NCI-H226 (cell line): ENCODE results near the gene CELSR2.
A peak's percentile ranks its signal among the peaks of the same experiment; 100 is the strongest.
"Not testable (repeated sequence)": the region's sequence is repeated elsewhere in the genome, so short reads cannot be mapped to it uniquely, and the experiment has no call there.

Source experiments
- DNase-seq: peaks from one replicate; pipeline ENCODE4 v3.0.0-alpha.2; 2015

The CELSR2 gene, protein sequence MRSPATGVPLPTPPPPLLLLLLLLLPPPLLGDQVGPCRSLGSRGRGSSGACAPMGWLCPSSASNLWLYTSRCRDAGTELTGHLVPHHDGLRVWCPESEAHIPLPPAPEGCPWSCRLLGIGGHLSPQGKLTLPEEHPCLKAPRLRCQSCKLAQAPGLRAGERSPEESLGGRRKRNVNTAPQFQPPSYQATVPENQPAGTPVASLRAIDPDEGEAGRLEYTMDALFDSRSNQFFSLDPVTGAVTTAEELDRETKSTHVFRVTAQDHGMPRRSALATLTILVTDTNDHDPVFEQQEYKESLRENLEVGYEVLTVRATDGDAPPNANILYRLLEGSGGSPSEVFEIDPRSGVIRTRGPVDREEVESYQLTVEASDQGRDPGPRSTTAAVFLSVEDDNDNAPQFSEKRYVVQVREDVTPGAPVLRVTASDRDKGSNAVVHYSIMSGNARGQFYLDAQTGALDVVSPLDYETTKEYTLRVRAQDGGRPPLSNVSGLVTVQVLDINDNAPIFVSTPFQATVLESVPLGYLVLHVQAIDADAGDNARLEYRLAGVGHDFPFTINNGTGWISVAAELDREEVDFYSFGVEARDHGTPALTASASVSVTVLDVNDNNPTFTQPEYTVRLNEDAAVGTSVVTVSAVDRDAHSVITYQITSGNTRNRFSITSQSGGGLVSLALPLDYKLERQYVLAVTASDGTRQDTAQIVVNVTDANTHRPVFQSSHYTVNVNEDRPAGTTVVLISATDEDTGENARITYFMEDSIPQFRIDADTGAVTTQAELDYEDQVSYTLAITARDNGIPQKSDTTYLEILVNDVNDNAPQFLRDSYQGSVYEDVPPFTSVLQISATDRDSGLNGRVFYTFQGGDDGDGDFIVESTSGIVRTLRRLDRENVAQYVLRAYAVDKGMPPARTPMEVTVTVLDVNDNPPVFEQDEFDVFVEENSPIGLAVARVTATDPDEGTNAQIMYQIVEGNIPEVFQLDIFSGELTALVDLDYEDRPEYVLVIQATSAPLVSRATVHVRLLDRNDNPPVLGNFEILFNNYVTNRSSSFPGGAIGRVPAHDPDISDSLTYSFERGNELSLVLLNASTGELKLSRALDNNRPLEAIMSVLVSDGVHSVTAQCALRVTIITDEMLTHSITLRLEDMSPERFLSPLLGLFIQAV (N-terminal part only)

DNA sequence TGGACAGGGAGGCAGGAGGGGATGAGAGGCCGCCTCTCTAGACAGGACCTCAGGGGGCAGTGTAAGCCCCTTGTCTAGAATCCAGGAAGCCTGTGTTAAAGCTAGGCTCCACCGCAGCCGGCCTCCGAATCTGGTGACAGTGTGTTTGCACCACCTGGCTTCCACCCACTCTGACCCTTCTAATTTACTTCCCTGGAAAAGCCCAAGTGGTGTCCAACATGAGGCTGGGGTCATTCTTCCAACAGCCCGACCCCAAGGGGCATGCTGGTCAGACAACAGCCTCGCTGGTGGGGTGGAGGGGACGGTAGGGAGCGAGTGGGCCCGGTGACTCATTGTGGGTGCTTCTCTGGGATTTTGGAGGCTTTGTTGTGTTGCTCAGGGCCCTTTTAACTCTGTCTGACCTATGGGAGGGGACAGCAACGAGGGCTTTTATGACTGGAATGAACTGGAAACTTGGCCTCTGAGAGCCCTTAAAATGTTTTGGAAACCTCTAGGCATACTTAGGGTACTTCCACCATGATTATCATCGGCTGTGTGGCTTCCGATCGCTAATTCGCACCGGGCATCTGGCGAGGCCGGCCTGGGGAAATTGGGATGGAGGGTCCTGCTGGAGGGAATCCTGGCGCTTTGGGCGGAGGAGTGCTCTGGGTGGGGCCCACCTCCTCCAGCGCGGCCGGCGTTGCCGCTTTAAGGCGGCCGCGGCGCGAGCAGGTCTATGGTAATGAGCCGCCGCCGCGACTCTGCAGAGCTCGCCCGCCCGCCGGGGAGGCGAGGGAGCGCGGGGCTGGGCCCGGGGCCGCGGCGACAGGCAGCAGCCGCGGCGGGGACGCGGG, at the start of gene CELSR2:
Gene CELSR2, plus strand, starts transcription at position 743 of the 833 bp plus-strand sequence. CDS start 541 bp downstream, outside the sequence.
- DNase-seq, result peak; percentile 65

DNA sequence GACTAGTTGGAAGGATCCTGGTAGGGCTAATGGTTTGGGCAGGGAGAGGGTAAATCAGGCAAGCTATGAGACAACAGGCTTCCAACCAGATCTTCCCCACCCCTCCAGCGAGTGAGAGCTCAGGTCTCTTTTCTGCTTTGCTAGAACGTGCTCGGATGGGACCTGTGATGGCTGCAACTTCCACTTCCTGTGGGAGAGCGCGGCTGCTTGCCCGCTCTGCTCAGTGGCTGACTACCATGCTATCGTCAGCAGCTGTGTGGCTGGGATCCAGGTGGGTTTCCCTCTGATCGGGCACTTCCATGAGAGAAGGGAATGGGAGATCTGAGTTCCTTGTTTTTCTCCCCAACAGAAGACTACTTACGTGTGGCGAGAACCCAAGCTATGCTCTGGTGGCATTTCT, 49.6 kb upstream of the CELSR2 start:
- no peak for DNase-seq

GRCh38 chr1:109201123-109201703, 48.1 kb upstream of the CELSR2 start:
- DNase-seq, result peak; percentile 51

- no peak for DNase-seq
These were observed 44.9 kb upstream of the CELSR2 start for GRCh38 chr1:109204484-109204883.

GRCh38 chr1:109206339-109206738, 43.0 kb upstream of the CELSR2 start:
- DNase-seq, result no peak

DNA sequence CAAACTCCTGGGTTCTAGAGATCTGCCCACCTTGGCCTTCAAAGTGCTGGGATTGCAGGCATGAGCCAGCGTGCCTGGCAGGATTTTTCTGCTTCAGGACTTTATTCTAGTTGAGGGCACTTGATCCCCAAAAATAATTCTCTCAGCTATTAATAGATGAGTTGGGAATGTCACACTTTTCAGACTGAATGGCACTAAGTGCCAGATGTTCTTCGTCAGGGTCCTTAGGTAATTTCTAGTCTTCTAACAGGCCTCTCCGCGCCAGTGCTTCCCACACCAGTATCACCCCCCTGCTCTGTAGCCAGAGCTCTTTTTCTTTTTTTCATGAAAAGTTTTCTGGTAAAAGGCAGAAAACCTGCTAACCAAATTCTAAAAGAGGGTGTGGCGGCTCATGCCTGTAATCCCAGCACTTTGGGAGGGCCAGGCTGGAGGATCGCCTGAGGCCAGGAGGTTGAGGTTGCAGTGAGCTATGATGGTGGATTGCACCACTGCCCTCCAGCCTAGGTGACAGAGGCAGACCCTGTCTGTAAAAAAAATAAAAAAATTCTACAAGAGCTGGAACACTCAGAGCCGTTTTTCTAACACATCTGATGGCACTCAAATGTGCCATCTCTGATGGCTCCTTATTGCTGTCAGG, 41.8 kb upstream of the CELSR2 start:
- no peak for DNase-seq

- DNase-seq, result no peak
These were observed 40.9 kb upstream of the CELSR2 start for GRCh38 chr1:109208394-109208793.

- no peak for DNase-seq
These were observed 40.4 kb upstream of the CELSR2 start for GRCh38 chr1:109208836-109209463.

DNA sequence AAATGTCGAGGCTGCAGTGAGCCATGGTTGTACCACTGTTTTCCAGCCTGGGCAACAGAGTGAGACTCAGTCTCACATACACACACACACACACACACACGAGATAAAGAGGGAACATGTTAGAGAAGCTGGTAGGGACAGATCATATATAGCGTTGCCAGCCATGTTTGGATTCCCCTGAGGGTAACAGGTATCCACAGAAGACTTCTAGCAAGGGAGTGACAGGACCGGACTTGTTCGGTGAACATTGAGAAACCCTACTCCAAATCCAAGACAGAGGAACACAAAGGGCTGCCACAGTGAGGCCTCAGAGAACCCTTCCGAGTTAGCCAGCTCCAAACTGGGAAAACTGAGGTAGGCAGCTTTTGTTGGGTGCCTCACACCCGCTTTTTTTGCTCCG, 39.3 kb upstream of the CELSR2 start:
- no peak for DNase-seq

DNA sequence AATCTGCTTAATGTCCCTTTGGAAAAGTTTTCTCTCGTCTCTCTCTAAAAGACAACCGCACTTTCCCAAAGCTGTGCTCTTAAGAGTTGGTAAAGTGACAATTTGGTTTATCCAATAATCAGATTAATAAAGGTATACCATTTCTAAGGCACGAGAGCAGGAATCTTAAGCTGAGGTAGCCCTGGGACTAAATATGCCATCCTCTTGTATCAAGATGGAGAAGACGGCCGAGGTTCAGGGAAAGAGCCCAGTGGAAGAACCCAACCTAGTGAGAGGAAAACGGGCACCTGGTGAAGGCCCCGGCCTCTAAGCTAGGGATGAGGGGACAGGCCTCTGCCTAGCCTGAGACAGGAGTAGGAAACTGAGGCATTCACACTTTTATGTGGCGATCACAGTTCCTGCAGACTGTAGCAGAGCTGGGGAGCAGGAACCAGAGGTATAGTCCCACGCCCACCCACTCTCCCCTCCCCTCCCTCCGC, 36.0 kb upstream of the CELSR2 start:
- DNase-seq, result no peak

DNA sequence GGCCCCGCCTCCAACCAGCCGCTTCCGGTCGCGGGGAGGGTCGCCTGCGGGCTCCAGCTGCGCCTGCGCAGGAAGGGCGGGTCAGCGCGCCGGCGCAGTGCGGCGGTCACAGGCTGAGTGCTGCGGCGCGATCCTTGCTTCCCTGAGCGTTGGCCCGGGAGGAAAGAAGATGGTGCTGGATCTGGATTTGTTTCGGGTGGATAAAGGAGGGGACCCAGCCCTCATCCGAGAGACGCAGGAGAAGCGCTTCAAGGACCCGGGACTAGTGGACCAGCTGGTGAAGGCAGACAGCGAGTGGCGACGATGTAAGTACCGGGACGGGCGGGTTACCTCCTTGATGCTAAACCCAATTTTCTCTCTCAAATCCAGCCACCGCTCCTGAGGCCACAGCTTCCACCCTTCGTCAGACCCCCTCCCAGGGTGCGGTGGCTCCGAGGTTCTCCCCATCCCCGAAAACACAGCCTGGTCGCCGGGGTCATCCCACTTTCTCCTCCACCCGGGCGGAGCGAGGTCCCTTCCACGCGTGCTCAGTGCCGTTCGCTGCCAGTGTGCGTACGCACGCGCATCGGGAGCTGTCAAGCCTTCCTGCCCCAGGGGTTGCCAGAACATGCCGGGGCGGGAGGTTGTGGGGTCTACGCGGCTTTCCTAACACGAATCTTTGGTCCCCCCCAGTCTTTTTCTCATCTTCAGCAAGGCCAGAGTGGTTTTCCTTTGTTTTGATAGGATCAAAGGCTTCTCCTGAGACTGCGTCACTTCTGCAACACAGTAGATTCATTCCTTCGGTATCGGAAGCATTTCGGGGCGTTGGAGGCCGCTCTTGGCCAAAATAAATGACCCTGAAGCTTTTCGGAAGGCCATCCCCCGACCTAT, 35.3 kb upstream of the CELSR2 start, which contains the start of gene SARS1:
Gene SARS1, plus strand, starts transcription at position 95 of the 870 bp plus-strand sequence. Its CDS starts 75 bp downstream, at position 170.
- DNase-seq, result peak; percentile 73

DNA sequence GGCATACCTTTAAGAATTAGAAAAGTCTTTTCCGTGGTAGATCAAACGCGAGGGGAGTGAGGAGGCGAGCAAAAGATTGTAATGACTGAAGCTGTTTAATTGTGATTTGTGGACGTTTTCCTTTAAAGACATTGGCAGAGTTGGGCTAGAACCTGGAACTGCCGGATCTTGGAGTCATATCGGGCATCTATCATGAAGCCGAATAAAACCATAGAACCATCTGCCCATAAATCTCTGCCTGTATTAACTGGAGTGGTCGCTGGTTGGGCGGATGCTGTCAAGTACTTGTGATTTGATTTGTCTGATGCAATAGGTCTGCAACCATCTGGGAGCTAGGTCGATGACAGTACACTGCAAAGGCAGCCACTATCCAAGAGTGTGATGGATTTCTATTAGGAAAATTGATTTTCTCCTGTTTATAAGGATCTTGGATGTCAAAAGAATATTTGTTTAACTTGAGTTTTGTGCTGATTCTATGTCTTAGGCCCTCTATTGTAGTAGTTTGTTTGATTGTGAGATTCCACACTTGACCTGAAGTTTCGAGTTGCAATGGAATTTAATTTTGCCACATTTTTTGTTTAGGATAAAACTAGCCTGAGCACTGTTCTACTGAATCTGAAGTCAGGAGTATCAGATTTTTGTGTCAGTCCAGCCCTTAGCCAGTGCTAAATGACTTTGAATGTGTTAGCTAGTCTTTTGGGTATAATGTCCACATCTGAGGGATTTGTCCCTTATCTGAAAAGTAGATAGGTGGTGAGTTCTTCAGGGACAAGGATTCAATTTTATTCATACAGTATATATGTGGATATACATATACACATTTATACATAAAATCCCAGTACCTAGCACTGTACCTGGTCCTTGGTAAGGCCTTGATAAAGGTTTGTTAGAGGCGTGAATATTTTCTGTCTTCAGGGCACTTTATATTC, 34.4 kb upstream of the CELSR2 start:
- DNase-seq, result peak; percentile 69

- peak; percentile 43 for DNase-seq
These were observed 32.7 kb upstream of the CELSR2 start for GRCh38 chr1:109216662-109217061.

- peak; percentile 60 for DNase-seq
These were observed 30.8 kb upstream of the CELSR2 start for GRCh38 chr1:109218516-109218915.

DNA sequence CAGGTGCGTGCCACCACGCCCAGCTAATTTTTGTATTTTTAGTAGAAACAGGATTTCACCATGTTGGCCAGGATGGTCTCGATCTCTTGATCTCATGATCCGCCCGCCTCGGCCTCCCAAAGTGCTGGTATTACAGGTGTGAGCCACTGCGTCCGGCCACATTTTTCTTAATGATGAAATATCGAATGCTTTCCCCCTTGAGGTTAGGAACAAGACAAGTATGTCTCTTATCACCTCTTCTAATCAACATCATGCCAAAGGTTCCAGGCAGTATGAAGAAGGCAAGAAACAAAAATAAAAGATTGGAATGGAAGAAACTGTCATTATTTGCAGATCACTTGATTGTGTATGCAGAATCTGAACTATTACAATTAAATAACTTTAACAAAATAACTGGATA, 28.1 kb upstream of the CELSR2 start:
- DNase-seq, result not testable (repeated sequence)

GRCh38 chr1:109225308-109225707, 24.0 kb upstream of the CELSR2 start:
- DNase-seq, result no peak

GRCh38 chr1:109225711-109226445, 23.5 kb upstream of the CELSR2 start:
- DNase-seq, result peak; percentile 70

GRCh38 chr1:109228167-109228566, 21.2 kb upstream of the CELSR2 start:
- no peak for DNase-seq
